MM.1S (cell line): ENCODE results near the gene PCCA.

Experiments
- DNase-seq: peaks from one replicate; pipeline ENCODE4 v3.0.0-alpha.2; 2015
- H2AFZ ChIP-seq: fragments of 300-600 bp; sonication (generic); 2 replicates; pipeline ENCODE4 v1.6.0; 2016; ENCODE audit warnings: antibody characterized with exemption, low read length
- H3F3A ChIP-seq: fragments of 300-600 bp; sonication (generic); 2 replicates; pipeline ENCODE4 v1.6.1; 2016; ENCODE audit warnings: mild to moderate bottlenecking, antibody characterized with exemption, low read length, moderate library complexity, mixed read lengths; ENCODE audit not compliant: insufficient read depth
- H3K27ac ChIP-seq: fragments of 300-600 bp; sonication (generic); 2 replicates; pipeline ENCODE4 v1.5.1; 2016; ENCODE audit warnings: mild to moderate bottlenecking, low read length
- H3K27me3 ChIP-seq: fragments of 300-600 bp; sonication (generic); replicated peaks from 2 replicates; pipeline ENCODE4 v1.6.0; 2016; ENCODE audit warnings: low read length; ENCODE audit not compliant: insufficient read depth
- H3K36me3 ChIP-seq: fragments of 300-600 bp; sonication (generic); replicated peaks from 2 replicates; pipeline ENCODE4 v1.6.1; 2016; ENCODE audit warnings: mild to moderate bottlenecking, low read length, mixed read lengths; ENCODE audit not compliant: insufficient read depth
- H3K4me1 ChIP-seq: fragments of 300-600 bp; sonication (generic); 2 replicates; pipeline ENCODE4 v1.6.1; 2016; ENCODE audit warnings: low read length, mixed read lengths
- H3K4me2 ChIP-seq: fragments of 300-600 bp; sonication (generic); 2 replicates; pipeline ENCODE4 v1.6.0; 2016; ENCODE audit warnings: low read depth, low read length
- H3K4me3 ChIP-seq: fragments of 300-600 bp; sonication (generic); 2 replicates; pipeline ENCODE4 v1.5.1; 2016; ENCODE audit warnings: low read length, mixed read lengths
- H3K79me2 ChIP-seq: fragments of 300-600 bp; sonication (generic); 2 replicates; pipeline ENCODE4 v1.6.1; 2016; ENCODE audit warnings: mixed run types, low read length, mixed read lengths
- H3K9ac ChIP-seq: fragments of 300-600 bp; sonication (generic); 2 replicates; pipeline ENCODE4 v1.6.1; 2016; ENCODE audit warnings: low read length, mixed read lengths
- H3K9me2 ChIP-seq: fragments of 300-600 bp; sonication (generic); replicated peaks from 2 replicates; pipeline ENCODE4 v1.6.1; 2016; ENCODE audit warnings: mild to moderate bottlenecking, low read length, mixed read lengths; ENCODE audit not compliant: insufficient read depth
- H3K9me3 ChIP-seq: fragments of 300-600 bp; sonication (generic); replicated peaks from 2 replicates; pipeline ENCODE4 v1.6.1; 2016; ENCODE audit warnings: mild to moderate bottlenecking, low read length, mixed read lengths; ENCODE audit not compliant: insufficient read depth
- H4K20me1 ChIP-seq: fragments of 300-600 bp; sonication (generic); 2 replicates; pipeline ENCODE4 v1.6.1; 2016; ENCODE audit warnings: mild to moderate bottlenecking, low read length, moderate library complexity, mixed read lengths; ENCODE audit not compliant: insufficient read depth
- EZH2 ChIP-seq: fragments of 300-600 bp; sonication (generic); optimal IDR thresholded peaks from 2 replicates; pipeline ENCODE3; 2017; ENCODE audit warnings: low read depth, mild to moderate bottlenecking, antibody characterized with exemption, low read length, mixed read lengths
- EZH2phosphoT487 ChIP-seq: fragments of 300-600 bp; sonication (generic); IDR thresholded peaks from 2 replicates; pipeline ENCODE4 v1.6.1; 2018; ENCODE audit warnings: antibody characterized with exemption, low read length
- TF ChIP-seq, protein P1 (sequence below): fragments of 300-600 bp; sonication (generic); IDR thresholded peaks from 2 replicates; pipeline ENCODE4 v1.5.1; 2016; ENCODE audit warnings: antibody characterized with exemption, low read length, mixed read lengths

Gene PCCA

DNA sequence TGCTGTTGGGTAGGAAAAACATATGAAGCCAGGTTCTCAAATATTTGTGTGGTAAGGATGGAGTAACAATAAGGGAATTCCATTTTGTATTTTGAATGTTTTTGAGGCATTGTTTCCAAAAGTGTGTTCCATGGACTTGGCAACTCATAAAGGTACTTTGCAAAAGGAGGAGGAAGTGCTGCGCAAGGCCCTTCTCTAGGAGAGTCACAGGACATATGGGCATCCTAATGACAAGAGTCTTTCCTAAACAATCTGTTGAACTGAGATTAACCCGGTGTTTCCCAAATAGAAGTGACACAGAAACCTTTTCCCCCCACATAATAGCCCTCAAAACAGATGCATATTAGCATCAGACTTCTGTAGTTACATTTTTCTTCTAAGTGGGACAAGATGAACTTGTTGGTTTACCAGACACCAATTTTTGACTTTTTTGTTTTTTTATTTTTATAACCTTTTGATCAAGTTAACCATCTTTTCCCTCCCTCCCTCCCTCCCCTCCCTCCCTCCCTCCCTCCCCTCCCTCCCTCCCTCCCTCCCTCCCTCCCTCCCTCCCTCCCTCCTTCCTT is 209.3 kb downstream of the PCCA start:
- Histone ChIP-seq H4K20me1 (no peaks in the 10 kb centered on the region), H3K9me2 (no peaks in the 10 kb centered on the region), H3K9ac (no peak overlapping the region), H3K79me2 (no peaks in the 10 kb centered on the region), H3K4me2 (no peak overlapping the region), H3K9me3 (no peaks in the 10 kb centered on the region), H3K27ac (no peak overlapping the region), H3K36me3 (no peaks in the 10 kb centered on the region), H2AFZ (no peak overlapping the region), H3K27me3 (no peaks in the 10 kb centered on the region), H3K4me3 (no peak overlapping the region), H3K4me1 (no peaks in the 10 kb centered on the region), H3F3A (no peaks in the 10 kb centered on the region)
- TF ChIP-seq, protein P1, sequence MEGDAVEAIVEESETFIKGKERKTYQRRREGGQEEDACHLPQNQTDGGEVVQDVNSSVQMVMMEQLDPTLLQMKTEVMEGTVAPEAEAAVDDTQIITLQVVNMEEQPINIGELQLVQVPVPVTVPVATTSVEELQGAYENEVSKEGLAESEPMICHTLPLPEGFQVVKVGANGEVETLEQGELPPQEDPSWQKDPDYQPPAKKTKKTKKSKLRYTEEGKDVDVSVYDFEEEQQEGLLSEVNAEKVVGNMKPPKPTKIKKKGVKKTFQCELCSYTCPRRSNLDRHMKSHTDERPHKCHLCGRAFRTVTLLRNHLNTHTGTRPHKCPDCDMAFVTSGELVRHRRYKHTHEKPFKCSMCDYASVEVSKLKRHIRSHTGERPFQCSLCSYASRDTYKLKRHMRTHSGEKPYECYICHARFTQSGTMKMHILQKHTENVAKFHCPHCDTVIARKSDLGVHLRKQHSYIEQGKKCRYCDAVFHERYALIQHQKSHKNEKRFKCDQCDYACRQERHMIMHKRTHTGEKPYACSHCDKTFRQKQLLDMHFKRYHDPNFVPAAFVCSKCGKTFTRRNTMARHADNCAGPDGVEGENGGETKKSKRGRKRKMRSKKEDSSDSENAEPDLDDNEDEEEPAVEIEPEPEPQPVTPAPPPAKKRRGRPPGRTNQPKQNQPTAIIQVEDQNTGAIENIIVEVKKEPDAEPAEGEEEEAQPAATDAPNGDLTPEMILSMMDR: no peak
- TF ChIP-seq EZH2phosphoT487 (no peak), EZH2 (no peak)
- DNase-seq: no peak

DNA sequence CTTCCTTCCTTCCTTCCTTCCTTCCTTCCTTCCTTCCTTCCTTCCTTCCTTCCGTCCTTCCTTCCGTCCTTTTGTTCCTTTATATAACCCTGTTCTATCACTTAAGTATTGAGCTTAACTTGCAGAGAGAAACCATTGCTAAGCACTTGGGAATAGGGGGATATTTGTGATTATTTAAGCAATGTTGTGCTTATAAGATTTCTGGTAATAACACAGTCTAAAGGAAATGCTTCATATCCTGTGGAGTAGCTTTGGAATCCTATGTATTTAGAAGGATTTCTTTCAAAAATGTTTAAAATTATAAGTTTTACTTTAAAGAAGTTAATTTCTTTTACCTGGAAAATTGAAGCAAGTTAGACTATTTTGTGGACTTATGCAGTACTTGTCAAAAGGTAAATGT is 209.8 kb downstream of the PCCA start:
- H3F3A ChIP-seq: no peaks in the 10 kb centered on the region
- H3K9me2 ChIP-seq: no peaks in the 10 kb centered on the region
- H3K4me2 ChIP-seq: no peak overlapping the region
- no peaks in the 10 kb centered on the region for H4K20me1 ChIP-seq
- H3K4me3 ChIP-seq: no peak overlapping the region
- H3K27me3 ChIP-seq: no peaks in the 10 kb centered on the region
- no peak for DNase-seq
- no peaks in the 10 kb centered on the region for H3K4me1 ChIP-seq
- no peaks in the 10 kb centered on the region for H3K9me3 ChIP-seq
- TF ChIP-seq, protein P1: no peak
- TF ChIP-seq EZH2phosphoT487: no peak
- no peak for TF ChIP-seq EZH2
- no peak overlapping the region for H3K9ac ChIP-seq
- no peak overlapping the region for H3K27ac ChIP-seq
- no peaks in the 10 kb centered on the region for H3K36me3 ChIP-seq
- H2AFZ ChIP-seq: no peak overlapping the region
- H3K79me2 ChIP-seq: no peaks in the 10 kb centered on the region

DNA sequence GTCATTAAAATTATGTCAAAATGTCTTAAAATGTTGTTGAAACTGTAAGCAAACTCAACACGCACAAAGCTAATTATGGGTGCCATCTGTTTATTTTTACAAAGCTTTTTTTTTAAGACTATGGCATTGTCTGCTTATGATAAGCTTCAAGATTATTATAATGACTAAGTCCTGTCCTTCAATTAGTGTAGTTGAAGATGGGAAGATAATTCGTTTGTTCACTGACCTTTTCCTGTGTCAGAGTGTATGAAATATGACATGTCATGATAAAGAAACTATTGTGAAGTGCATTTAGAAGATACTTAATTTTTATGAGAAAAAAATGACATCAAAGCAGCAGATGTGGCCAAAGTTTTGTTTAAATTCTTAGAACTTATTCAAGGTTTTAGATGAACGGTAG is 211.3 kb downstream of the PCCA start:
- H3K36me3 ChIP-seq: no peaks in the 10 kb centered on the region
- DNase-seq: no peak
- no peaks in the 10 kb centered on the region for H3K9me3 ChIP-seq
- no peak overlapping the region for H3K9ac ChIP-seq
- no peak overlapping the region for H3K4me3 ChIP-seq
- no peak overlapping the region for H2AFZ ChIP-seq
- no peaks in the 10 kb centered on the region for H4K20me1 ChIP-seq
- H3K4me1 ChIP-seq: no peaks in the 10 kb centered on the region
- TF ChIP-seq EZH2phosphoT487: no peak
- TF ChIP-seq, protein P1: no peak
- TF ChIP-seq EZH2: no peak
- no peaks in the 10 kb centered on the region for H3K27me3 ChIP-seq
- no peak overlapping the region for H3K4me2 ChIP-seq
- H3K9me2 ChIP-seq: no peaks in the 10 kb centered on the region
- no peak overlapping the region for H3K27ac ChIP-seq
- no peaks in the 10 kb centered on the region for H3K79me2 ChIP-seq
- no peaks in the 10 kb centered on the region for H3F3A ChIP-seq
